OCI-LY7 (cell line): ENCODE measurements around the gene ALDH2.
"Not testable (repeated sequence)": the region's sequence is repeated elsewhere in the genome, so short reads cannot be mapped to it uniquely, and the experiment has no call there.

Source experiments
- CTCF ChIP-seq: fragments of 200-600 bp; sonication (generic); conservative IDR thresholded peaks from 2 replicates; pipeline ENCODE4 v1.5.1; 2014; ENCODE audit warnings: mild to moderate bottlenecking, antibody characterized with exemption, low read length, moderate library complexity, mixed read lengths
- EZH2phosphoT487 ChIP-seq: fragments of 200-600 bp; sonication (generic); IDR thresholded peaks from 2 replicates; pipeline ENCODE4 v1.6.1; 2018; ENCODE audit warnings: low read depth, borderline replicate concordance, mild to moderate bottlenecking, mixed run types, antibody characterized with exemption, low read length, moderate library complexity, mixed read lengths

- TF ChIP-seq CTCF, EZH2phosphoT487: not testable (repeated sequence)
These were observed 47.4 kb upstream of the ALDH2 start for GRCh38 chr12:111719316-111719715.
